DMS79 treated with DMSO at 0.1 percent for 48 hours (cell line): ENCODE results near the gene KIF20A.
"Not testable (repeated sequence)": the region's sequence is repeated elsewhere in the genome, so short reads cannot be mapped to it uniquely, and the experiment has no call there.

Source experiments
- DNase-seq: peaks from one replicate; lab custom pipeline; 2025; lab: John Stamatoyannopoulos, UW

KIF20A gene

GRCh38 chr5:138178516-138179276 lies at the start of gene KIF20A, which contains the start of gene BRD8:
Gene KIF20A, plus strand, starts transcription at chr5:138179112. Its CDS starts 569 bp downstream, at chr5:138179681.
Gene BRD8, minus strand, starts transcription at chr5:138178630. Its CDS starts 16 bp downstream, at chr5:138178614.
- peak; percentile 78 for DNase-seq

GRCh38 chr5:138129347-138129746 lies 49.6 kb upstream of the KIF20A start:
- DNase-seq = no peak

- DNase-seq = no peak
Observed at GRCh38 chr5:138132543-138132942, 46.4 kb upstream of the KIF20A start.

- peak; percentile 37 for DNase-seq
Observed at GRCh38 chr5:138138949-138139780, 39.7 kb upstream of the KIF20A start, which contains the start of gene NME5. Gene NME5, minus strand, starts transcription at chr5:138139428. Its CDS starts 648 bp downstream, at chr5:138138780.

GRCh38 chr5:138139781-138140090 lies 39.2 kb upstream of the KIF20A start:
- no peak for DNase-seq

- DNase-seq = no peak
Observed at GRCh38 chr5:138140268-138140667, 38.6 kb upstream of the KIF20A start.

- DNase-seq = no peak
Observed at GRCh38 chr5:138141734-138142133, 37.2 kb upstream of the KIF20A start.

- DNase-seq = not testable (repeated sequence)
Observed at GRCh38 chr5:138143578-138143977, 35.3 kb upstream of the KIF20A start.

- DNase-seq = no peak
Observed at GRCh38 chr5:138148811-138149210, 30.1 kb upstream of the KIF20A start.

GRCh38 chr5:138149530-138149929 lies 29.4 kb upstream of the KIF20A start:
- no peak for DNase-seq

GRCh38 chr5:138155977-138156376 lies 22.9 kb upstream of the KIF20A start:
- DNase-seq = not testable (repeated sequence)

GRCh38 chr5:138157626-138158025 lies 21.3 kb upstream of the KIF20A start:
- no peak for DNase-seq

GRCh38 chr5:138159666-138160065 lies 19.2 kb upstream of the KIF20A start:
- DNase-seq = no peak

- no peak for DNase-seq
Observed at GRCh38 chr5:138160706-138161105, 18.2 kb upstream of the KIF20A start.

GRCh38 chr5:138163721-138164120 lies 15.2 kb upstream of the KIF20A start:
- no peak for DNase-seq

- DNase-seq = no peak
Observed at GRCh38 chr5:138169124-138169523, 9.8 kb upstream of the KIF20A start.

- DNase-seq = no peak
Observed at GRCh38 chr5:138170299-138170698, 8.6 kb upstream of the KIF20A start.

- peak; percentile 11 for DNase-seq
Observed at GRCh38 chr5:138177941-138178515, 884 bp upstream of the KIF20A start.

- DNase-seq = no peak
Observed at GRCh38 chr5:138179277-138179857, 455 bp downstream of the KIF20A start.

- peak; percentile 46 for DNase-seq
Observed at GRCh38 chr5:138180183-138180782, 1.4 kb downstream of the KIF20A start.

- DNase-seq = no peak
Observed at GRCh38 chr5:138180841-138181240, 1.9 kb downstream of the KIF20A start.

GRCh38 chr5:138182808-138183207 lies 3.9 kb downstream of the KIF20A start:
- DNase-seq = no peak
